HG03354 (cell line): ENCODE results near the gene DOC2B.
"Not testable (repeated sequence)": the region's sequence is repeated elsewhere in the genome, so short reads cannot be mapped to it uniquely, and the experiment has no call there.

ENCODE experiments used
- ATAC-seq: cut with Tn5 transposase; IDR thresholded peaks from one replicate; pipeline ENCODE4 v1.9.1; 2021; ENCODE audit warnings: mild to moderate bottlenecking; ENCODE audit not compliant: unreplicated experiment, poor library complexity, severe bottlenecking

Gene DOC2B

GRCh38 chr17:149231-149630 is 32.2 kb downstream of the DOC2B start:
- ATAC-seq, result no peak

GRCh38 chr17:148757-149156 is 32.7 kb downstream of the DOC2B start:
- no peak for ATAC-seq

- no peak for ATAC-seq
Observed at GRCh38 chr17:147796-148740, 33.4 kb downstream of the DOC2B start.

GRCh38 chr17:146983-147761 is 34.3 kb downstream of the DOC2B start:
- no peak for ATAC-seq

- no peak for ATAC-seq
Observed at GRCh38 chr17:146546-146945, 34.9 kb downstream of the DOC2B start.

GRCh38 chr17:145671-146541 is 35.5 kb downstream of the DOC2B start:
- no peak for ATAC-seq

GRCh38 chr17:144936-145670 is 36.3 kb downstream of the DOC2B start:
- ATAC-seq, result no peak

- peak; percentile 66 for ATAC-seq
Observed at GRCh38 chr17:143785-144281, 37.6 kb downstream of the DOC2B start.

GRCh38 chr17:142876-143784 is 38.3 kb downstream of the DOC2B start:
- ATAC-seq, result no peak

- ATAC-seq, result no peak
Observed at GRCh38 chr17:142102-142661, 39.3 kb downstream of the DOC2B start.

- not testable (repeated sequence) for ATAC-seq
Observed at GRCh38 chr17:139401-140205, 41.8 kb downstream of the DOC2B start.

GRCh38 chr17:137166-137807 is 44.2 kb downstream of the DOC2B start, which contains the start of gene SCGB1C2:
Gene SCGB1C2, plus strand, starts transcription at chr17:137569. Its CDS starts 22 bp downstream, at chr17:137591.
- not testable (repeated sequence) for ATAC-seq

GRCh38 chr17:136531-136930 is 44.9 kb downstream of the DOC2B start:
- not testable (repeated sequence) for ATAC-seq

- ATAC-seq, result not testable (repeated sequence)
Observed at GRCh38 chr17:135895-136294, 45.6 kb downstream of the DOC2B start.

- ATAC-seq, result not testable (repeated sequence)
Observed at GRCh38 chr17:135022-135421, 46.4 kb downstream of the DOC2B start.

- peak; percentile 87 for ATAC-seq
Observed at GRCh38 chr17:134332-134785, 47.1 kb downstream of the DOC2B start.
